ENCODE measurements around the gene SHC4. TPM values are rescaled to one million over a fixed set of nuclear protein-coding genes. Genes with fewer than 3 reads are reported as not detected.

SHC4 gene
- polyA plus RNA-seq, 1 donor from 2014 or later: 4.5 TPM

GRCh38 chr15:48775546-48775945, 188.2 kb downstream of the SHC4 start:
- Histone ChIP-seq H4K20me1 (ENCODE audit: insufficient read depth) (no peaks in the 10 kb centered on the region), H3K36me3 (ENCODE audit: insufficient read depth, low read length) (no peaks in the 10 kb centered on the region), H3K4me2 (ENCODE audit: low read length) (no peak overlapping the region), H3K9me2 (ENCODE audit: insufficient read depth, low read length) (no peaks in the 10 kb centered on the region), H3K4me3 (ENCODE audit: low read length) (no peak overlapping the region), H3K9me3 (ENCODE audit: low read length) (no peaks in the 10 kb centered on the region), H2AFZ (ENCODE audit: low read depth, low read length) (no peak overlapping the region), H3F3A (ENCODE audit: insufficient read depth, low read length, poor library complexity, severe bottlenecking) (no peaks in the 10 kb centered on the region), H3K9ac (ENCODE audit: low read length) (no peak overlapping the region), H3K79me2 (replicated peaks; ENCODE audit: insufficient read depth, low read length) (no peaks in the 10 kb centered on the region), H3K27ac (ENCODE audit: low read length) (no peak overlapping the region), H3K27me3 (ENCODE audit: insufficient read depth, low read depth, low read length) (no peaks in the 10 kb centered on the region)
- TF ChIP-seq, protein P1, sequence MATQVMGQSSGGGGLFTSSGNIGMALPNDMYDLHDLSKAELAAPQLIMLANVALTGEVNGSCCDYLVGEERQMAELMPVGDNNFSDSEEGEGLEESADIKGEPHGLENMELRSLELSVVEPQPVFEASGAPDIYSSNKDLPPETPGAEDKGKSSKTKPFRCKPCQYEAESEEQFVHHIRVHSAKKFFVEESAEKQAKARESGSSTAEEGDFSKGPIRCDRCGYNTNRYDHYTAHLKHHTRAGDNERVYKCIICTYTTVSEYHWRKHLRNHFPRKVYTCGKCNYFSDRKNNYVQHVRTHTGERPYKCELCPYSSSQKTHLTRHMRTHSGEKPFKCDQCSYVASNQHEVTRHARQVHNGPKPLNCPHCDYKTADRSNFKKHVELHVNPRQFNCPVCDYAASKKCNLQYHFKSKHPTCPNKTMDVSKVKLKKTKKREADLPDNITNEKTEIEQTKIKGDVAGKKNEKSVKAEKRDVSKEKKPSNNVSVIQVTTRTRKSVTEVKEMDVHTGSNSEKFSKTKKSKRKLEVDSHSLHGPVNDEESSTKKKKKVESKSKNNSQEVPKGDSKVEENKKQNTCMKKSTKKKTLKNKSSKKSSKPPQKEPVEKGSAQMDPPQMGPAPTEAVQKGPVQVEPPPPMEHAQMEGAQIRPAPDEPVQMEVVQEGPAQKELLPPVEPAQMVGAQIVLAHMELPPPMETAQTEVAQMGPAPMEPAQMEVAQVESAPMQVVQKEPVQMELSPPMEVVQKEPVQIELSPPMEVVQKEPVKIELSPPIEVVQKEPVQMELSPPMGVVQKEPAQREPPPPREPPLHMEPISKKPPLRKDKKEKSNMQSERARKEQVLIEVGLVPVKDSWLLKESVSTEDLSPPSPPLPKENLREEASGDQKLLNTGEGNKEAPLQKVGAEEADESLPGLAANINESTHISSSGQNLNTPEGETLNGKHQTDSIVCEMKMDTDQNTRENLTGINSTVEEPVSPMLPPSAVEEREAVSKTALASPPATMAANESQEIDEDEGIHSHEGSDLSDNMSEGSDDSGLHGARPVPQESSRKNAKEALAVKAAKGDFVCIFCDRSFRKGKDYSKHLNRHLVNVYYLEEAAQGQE (IDR thresholded peaks at IDR 0.05; ENCODE audit: borderline replicate concordance): no peak
- no peak for TF ChIP-seq EP300 (conservative IDR thresholded peaks at IDR 0.05; ENCODE audit: poor library complexity, severe bottlenecking)
- no peak for TF ChIP-seq TAF1 (IDR thresholded peaks at IDR 0.05; ENCODE audit: low read depth)
- no peak for TF ChIP-seq MXI1 (conservative IDR thresholded peaks at IDR 0.05; ENCODE audit: poor library complexity, severe bottlenecking)
- TF ChIP-seq RAD21 (conservative IDR thresholded peaks at IDR 0.05): no peak
- no peak for TF ChIP-seq EZH2 (IDR thresholded peaks at IDR 0.05; ENCODE audit: borderline replicate concordance, insufficient read depth, low read length, poor library complexity, severe bottlenecking)
- no peak for TF ChIP-seq POLR2AphosphoS5 (IDR thresholded peaks at IDR 0.05)
- no peak for TF ChIP-seq CTCF (IDR thresholded peaks at IDR 0.05; ENCODE audit: poor library complexity, severe bottlenecking)
- no peak for TF ChIP-seq SMC3 (conservative IDR thresholded peaks at IDR 0.05; ENCODE audit: poor library complexity)

- Histone ChIP-seq H3K4me2 (ENCODE audit: low read length) (no peak overlapping the region), H3F3A (ENCODE audit: insufficient read depth, low read length, poor library complexity, severe bottlenecking) (no peaks in the 10 kb centered on the region), H3K27me3 (ENCODE audit: insufficient read depth, low read depth, low read length) (no peaks in the 10 kb centered on the region), H3K79me2 (replicated peaks; ENCODE audit: insufficient read depth, low read length) (no peaks in the 10 kb centered on the region), H3K9ac (ENCODE audit: low read length) (no peak overlapping the region), H3K36me3 (ENCODE audit: insufficient read depth, low read length) (no peaks in the 10 kb centered on the region), H3K27ac (ENCODE audit: low read length) (no peak overlapping the region), H3K9me3 (ENCODE audit: low read length) (no peaks in the 10 kb centered on the region), H4K20me1 (ENCODE audit: insufficient read depth) (no peaks in the 10 kb centered on the region), H3K4me3 (ENCODE audit: low read length) (no peak overlapping the region), H3K9me2 (ENCODE audit: insufficient read depth, low read length) (no peaks in the 10 kb centered on the region), H2AFZ (ENCODE audit: low read depth, low read length) (no peak overlapping the region)
- TF ChIP-seq EZH2 (IDR thresholded peaks at IDR 0.05; ENCODE audit: borderline replicate concordance, insufficient read depth, low read length, poor library complexity, severe bottlenecking) (no peak), MXI1 (conservative IDR thresholded peaks at IDR 0.05; ENCODE audit: poor library complexity, severe bottlenecking) (no peak), CTCF (IDR thresholded peaks at IDR 0.05; ENCODE audit: poor library complexity, severe bottlenecking) (no peak), SMC3 (conservative IDR thresholded peaks at IDR 0.05; ENCODE audit: poor library complexity) (no peak), RAD21 (conservative IDR thresholded peaks at IDR 0.05) (no peak), EP300 (conservative IDR thresholded peaks at IDR 0.05; ENCODE audit: poor library complexity, severe bottlenecking) (no peak), POLR2AphosphoS5 (IDR thresholded peaks at IDR 0.05) (no peak), TAF1 (IDR thresholded peaks at IDR 0.05; ENCODE audit: low read depth) (no peak)
- TF ChIP-seq, protein P1 (IDR thresholded peaks at IDR 0.05; ENCODE audit: borderline replicate concordance): no peak
Measured at GRCh38 chr15:48774484-48774883, 189.2 kb downstream of the SHC4 start.
